Fibroblast of villous mesenchyme (primary cell): ENCODE measurements around the gene CD3G. TPM values are rescaled to one million over a fixed set of nuclear protein-coding genes. Genes with fewer than 3 reads are reported as not detected.
"Not testable (repeated sequence)": the region's sequence is repeated elsewhere in the genome, so short reads cannot be mapped to it uniquely, and the experiment has no call there.

Experiments
- DNase-seq: peaks from one replicate; pipeline ENCODE4 v3.0.0-alpha.2; 2010; ENCODE audit warnings: low read depth
- H3K4me3 ChIP-seq: 2 replicates; pipeline ENCODE4 v1.5.1; 2011; ENCODE audit warnings: low read depth, mild to moderate bottlenecking, low read length
- CTCF ChIP-seq: IDR thresholded peaks from 2 replicates; pipeline ENCODE4 v1.5.1; 2012; ENCODE audit warnings: low read depth, mild to moderate bottlenecking, low read length; ENCODE audit not compliant: insufficient read depth
- small RNA-seq: library from RNA; depleted of rRNA; stranded (forward); fragments of <200 nt; gene quantifications from one replicate; pipeline ENCODE3, GENCODE V24; 2012
- total RNA-seq: library from RNA; depleted of rRNA; stranded (reverse); fragments of >200 nt; gene quantifications from 2 replicates; pipeline ENCODE4 v1.2.3, GENCODE V29; 2012

Gene CD3G
- total RNA-seq, 1 donor, result not detected

DNA sequence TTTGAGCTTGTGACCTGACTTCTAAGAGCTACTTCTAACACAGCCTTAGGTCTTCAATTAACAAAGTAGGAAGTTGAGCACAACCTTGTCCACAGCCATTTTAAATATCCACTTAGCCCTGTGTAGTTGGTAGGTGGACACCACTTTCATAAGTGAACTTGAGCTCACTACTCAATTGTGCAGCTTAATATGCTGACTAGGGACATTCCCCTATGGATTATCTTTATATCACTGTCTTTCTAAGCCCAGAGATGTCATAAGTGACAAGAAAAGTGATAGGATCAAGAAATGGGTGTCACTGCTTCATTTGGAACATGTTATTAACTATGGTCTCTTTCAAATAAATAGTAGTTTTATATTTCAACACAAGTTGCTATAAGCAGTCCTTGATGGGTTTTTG is 53.3 kb downstream of the CD3G start:
- H3K4me3 ChIP-seq, result no peak overlapping the region
- no peak for DNase-seq
- TF ChIP-seq CTCF, result no peak

GRCh38 chr11:118398791-118399559 is 54.8 kb downstream of the CD3G start:
- no peak overlapping the region for H3K4me3 ChIP-seq
- TF ChIP-seq CTCF, result no peak
- peak; percentile 8 for DNase-seq

DNA sequence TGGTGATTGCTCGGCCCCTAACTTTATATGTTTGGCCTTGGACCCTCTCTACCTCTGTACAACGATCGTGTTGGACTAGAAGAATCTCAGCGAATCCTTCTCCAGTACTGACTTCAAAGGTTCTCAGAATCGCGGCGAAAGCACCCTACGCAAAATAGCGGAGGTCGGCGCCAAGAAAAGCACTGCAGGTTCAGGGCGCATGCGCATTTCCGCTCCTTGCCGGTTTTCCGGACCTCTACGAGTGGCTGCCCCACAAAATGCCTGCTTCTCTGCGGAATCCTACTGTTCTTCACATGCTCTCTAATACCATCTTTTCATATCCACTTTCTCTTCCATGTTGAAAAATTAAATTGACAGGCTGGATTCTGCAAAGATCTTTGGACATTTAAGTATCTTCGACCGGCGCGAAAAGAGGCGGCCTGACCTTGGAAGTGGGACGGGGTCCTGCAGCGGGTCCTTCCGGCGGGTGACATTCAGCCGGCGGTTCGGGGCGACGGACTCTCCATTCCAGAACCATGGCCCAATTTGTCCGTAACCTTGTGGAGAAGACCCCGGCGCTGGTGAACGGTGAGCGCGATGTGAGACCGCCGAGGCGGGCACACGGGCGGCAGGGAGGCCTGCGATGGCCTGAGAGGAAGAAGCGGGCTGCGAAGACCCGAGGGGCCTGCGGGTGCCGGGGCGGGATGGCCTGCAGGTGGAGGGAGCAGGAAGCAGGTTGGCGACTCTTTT is 57.2 kb downstream of the CD3G start, which contains the start of gene ATP5MG:
Gene ATP5MG (plus strand): TSS at position 456 of the 729 bp plus-strand sequence. CDS start 60 bp downstream, at position 516.
- DNase-seq, result peak; percentile 87
- TF ChIP-seq CTCF, result no peak
- H3K4me3 ChIP-seq, result peak within 1 kb of the TSS; percentile 80

DNA sequence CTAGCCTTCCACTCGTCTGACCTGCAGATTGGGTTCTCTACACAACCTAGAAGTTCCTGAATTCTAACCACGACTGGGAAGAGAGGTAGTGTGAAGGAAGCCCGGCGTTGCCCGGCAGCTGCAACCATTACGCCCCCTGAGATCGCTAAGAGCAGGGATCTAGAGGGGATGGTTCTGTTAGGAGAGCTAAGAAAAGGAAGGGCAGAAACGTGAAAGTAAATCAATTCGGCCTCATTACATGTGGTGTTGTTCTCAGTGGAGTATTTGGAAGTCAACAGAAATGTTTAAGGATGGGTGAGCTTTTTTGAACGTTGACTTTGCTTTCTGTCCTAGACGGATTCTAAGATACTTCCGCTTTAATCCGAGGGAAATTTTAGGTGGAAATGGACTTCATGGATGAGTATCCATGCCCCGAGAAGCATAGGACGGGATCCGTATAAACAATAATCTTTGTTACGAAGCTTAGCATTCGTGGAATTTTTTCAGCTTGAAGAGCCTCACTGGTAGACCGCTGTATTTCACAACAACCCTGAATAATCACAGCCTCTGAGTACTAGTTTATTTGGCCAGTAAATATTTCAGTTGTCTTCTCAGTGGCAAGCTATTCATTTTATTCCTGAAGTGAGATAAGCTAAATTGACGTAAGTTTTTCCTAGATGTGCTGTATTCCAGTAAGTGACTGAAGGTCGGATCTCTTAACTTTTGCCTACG is 57.9 kb downstream of the CD3G start:
- peak; percentile 93 for DNase-seq
- TF ChIP-seq CTCF, result no peak
- H3K4me3 ChIP-seq, result peak overlapping the region; percentile 80

GRCh38 chr11:118402594-118402993 is 58.5 kb downstream of the CD3G start:
- DNase-seq, result not testable (repeated sequence)
- peak overlapping the region; percentile 80 for H3K4me3 ChIP-seq

Small RNA genes lying within 50 kb of the gene (small RNA-seq; reads per million reads assigned to genes)
- gene AP001582.1, result not detected

Other genes with a start within 250 kb of the CD3G start
- gene SCN4B, start 191.5 kb upstream of the CD3G start, total RNA-seq, result not detected in 2 replicates
- gene SCN2B, start 167.7 kb upstream of the CD3G start, total RNA-seq, result not detected in 2 replicates
- gene JAML, start 119.3 kb upstream of the CD3G start, total RNA-seq, result not detected in 2 replicates
- 0.32 and 0.86 TPM in 2 replicates for gene MPZL3, start 92.0 kb upstream of the CD3G start, total RNA-seq
- gene MPZL2, start 80.0 kb upstream of the CD3G start, total RNA-seq, result not detected in 2 replicates
- gene CD3E, start 39.6 kb upstream of the CD3G start, total RNA-seq, result not detected in 2 replicates
- gene CD3D, start 1.6 kb upstream of the CD3G start, total RNA-seq, result not detected in 2 replicates
- 50.3 and 58.3 TPM in 2 replicates for gene UBE4A, start 15.3 kb downstream of the CD3G start, total RNA-seq
- gene ATP5MG, start 57.3 kb downstream of the CD3G start, total RNA-seq, result 34.1 and 44.0 TPM in 2 replicates
- gene KMT2A, start 92.1 kb downstream of the CD3G start, total RNA-seq, result 39.6 and 47.1 TPM in 2 replicates
- gene TTC36, start 183.1 kb downstream of the CD3G start, total RNA-seq, result 0.97 and 1.7 TPM in 2 replicates
- gene TMEM25, start 186.8 kb downstream of the CD3G start, total RNA-seq, result 25.8 and 35.4 TPM in 2 replicates
- gene IFT46, start 221.6 kb downstream of the CD3G start, total RNA-seq, result 22.9 and 27.2 TPM in 2 replicates
- 180 and 248 TPM in 2 replicates for gene ARCN1, start 228.1 kb downstream of the CD3G start, total RNA-seq